ENCODE measurements around the gene LPXN.

The LPXN gene

GRCh38 chr11:58525037-58525614 is 50.5 kb downstream of the LPXN start:
- DNase-seq (ENCODE audit: low read depth in 3 of 3, low spot score in 1 of 3): no peak

GRCh38 chr11:58524232-58525036 is 51.2 kb downstream of the LPXN start:
- DNase-seq (ENCODE audit: low read depth in 3 of 3, low spot score in 1 of 3): no peak

DNA sequence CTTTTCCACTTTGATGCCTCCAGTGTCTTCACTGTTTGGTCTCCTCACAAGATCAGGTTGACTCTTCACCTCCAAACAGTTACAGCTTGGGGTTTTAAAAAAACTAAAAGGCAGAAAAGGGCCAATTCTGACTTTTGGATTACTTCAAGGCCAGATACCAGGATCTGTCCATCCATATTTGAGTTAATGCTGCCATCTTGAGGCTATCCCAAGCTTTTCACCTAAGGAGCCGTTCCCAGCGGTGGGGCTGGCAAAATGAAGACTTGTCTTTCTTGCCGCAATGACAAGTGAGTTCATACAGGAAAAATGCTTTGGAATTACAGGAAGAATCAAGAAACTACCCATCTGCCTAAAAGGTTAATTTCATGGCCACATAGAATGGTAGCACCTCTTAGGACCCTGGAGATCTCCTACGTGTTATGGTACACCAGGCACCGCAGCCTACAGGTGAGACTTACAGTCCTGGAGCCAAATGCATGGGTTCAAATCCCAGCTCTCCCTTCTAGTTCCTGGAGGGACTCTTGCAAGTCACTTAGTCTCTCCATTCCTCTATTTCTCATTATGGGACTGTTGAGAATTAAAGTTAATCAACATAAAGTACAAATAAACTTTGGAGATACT is 61.8 kb downstream of the LPXN start:
- DNase-seq (ENCODE audit: low read depth in 3 of 3, low spot score in 1 of 3): no peak

DNA sequence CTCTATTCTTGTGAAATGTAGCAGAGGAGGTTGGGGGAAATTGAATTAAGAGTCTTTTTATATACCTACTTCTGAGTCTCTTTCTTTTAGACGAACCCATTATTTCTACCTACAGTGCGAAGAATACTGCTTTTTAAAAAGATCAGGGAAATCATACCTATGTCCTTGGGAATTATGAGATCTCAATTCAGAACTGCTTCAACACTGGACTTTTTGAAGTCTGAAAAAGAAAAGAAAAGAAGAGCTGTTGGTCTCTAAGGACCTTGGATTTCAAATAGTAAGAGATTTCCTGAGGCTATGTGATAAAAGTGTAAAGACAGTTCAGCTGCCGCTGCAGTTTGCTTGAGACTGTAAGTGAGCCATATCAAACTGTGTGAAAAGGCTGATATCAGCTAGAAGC is 64.0 kb downstream of the LPXN start:
- DNase-seq (ENCODE audit: low read depth in 3 of 3, low spot score in 1 of 3): no peak

GRCh38 chr11:58509748-58510147 is 65.9 kb downstream of the LPXN start:
- no peak for DNase-seq (ENCODE audit: low read depth in 3 of 3, low spot score in 1 of 3)

- DNase-seq (ENCODE audit: low read depth in 3 of 3, low spot score in 1 of 3): no peak
These were observed 66.8 kb downstream of the LPXN start for GRCh38 chr11:58508814-58509213.

DNA sequence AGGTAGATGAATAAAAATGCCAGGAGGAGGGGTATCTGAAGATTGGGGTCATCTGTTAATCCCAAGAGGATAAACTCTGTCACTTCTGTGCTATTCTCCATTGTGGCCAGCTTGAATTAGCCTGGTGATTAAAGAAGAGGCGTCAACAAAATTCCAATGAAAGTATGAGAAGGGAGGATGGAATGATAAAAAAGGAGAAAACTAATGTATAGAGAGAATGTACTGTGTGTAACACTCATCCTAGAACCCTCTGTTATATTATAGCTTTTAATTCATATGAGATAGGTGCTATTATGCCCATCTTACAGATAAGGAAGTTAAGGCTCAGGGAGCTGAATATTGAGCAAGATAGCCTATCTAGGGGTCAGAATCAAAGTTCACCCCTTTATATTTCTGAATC is 67.7 kb downstream of the LPXN start, which contains the start of gene OR5B21:
OR5B21 (minus strand) TSS at position 101 of the 400 bp plus-strand sequence; CDS start at position 101, 0 bp downstream.
- no peak for DNase-seq (ENCODE audit: low read depth in 3 of 3, low spot score in 1 of 3)

DNA sequence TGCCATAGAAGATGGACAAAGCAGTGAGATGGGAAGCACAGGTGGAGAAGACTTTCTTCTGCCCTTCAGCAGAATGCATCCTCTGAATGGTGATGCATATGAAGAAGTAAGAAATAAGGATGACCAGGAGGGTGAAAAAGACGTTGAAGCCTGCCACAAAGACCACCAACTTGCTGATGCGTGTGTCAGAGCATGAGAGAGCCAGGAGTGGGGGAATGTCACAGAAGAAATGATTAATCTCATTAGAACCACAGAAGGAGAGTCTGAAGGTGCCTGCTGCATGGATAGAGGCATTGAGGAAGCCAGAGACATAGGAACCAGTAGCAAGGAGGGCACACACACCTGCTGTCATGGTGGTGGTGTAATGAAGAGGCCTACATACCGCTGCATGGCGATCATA is 68.3 kb downstream of the LPXN start:
- DNase-seq (ENCODE audit: low read depth in 3 of 3, low spot score in 1 of 3): no peak

DNA sequence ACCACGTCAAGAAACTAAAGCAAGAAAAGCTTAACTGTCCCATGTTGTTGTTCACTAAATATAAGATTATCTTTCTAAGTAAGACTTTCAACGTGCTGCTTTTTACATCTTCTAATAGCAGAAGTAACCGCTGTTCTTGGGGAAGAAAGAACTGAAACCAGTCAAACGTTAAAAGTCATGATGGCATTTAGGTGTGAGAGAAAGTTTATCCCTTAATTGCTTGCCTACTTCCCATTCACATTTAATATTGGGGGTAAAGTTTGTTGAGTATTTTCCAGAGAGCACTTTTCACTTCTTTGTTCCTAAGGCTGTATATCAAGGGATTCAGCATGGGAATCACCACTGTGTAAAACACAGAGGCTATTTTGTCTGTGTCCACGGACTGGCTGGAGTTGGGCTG is 68.7 kb downstream of the LPXN start:
- no peak for DNase-seq (ENCODE audit: low read depth in 3 of 3, low spot score in 1 of 3)

- DNase-seq (ENCODE audit: low read depth in 3 of 3, low spot score in 1 of 3): no peak
These were observed 69.8 kb downstream of the LPXN start for GRCh38 chr11:58505849-58506248.

DNA sequence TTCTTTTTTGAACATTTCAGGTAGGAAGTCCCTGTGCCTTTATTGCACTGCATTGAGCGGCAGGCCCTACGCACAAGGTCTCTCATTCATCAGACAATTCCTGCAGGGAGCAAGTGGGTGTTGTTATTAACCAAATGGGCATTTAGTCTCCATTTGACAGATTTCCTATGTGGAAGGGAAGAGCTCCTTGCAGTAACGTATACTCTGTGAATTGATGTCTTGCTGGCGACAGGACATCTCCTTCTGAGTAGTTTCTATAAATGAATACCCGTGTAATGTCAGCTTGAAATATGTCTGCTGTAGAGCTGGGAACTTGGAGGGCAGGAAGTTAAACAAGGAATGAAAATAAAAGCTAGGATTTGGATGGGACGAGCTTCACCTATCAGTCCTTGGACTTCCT is 71.4 kb downstream of the LPXN start:
- DNase-seq (ENCODE audit: low read depth in 3 of 3, low spot score in 1 of 3): no peak

- DNase-seq (ENCODE audit: low read depth in 3 of 3, low spot score in 1 of 3): no peak
These were observed 72.2 kb downstream of the LPXN start for GRCh38 chr11:58503361-58503856.

- no peak for DNase-seq (ENCODE audit: low read depth in 3 of 3, low spot score in 1 of 3)
These were observed 73.7 kb downstream of the LPXN start for GRCh38 chr11:58502004-58502403.

- no peak for DNase-seq (ENCODE audit: low read depth in 3 of 3, low spot score in 1 of 3)
These were observed 77.2 kb downstream of the LPXN start for GRCh38 chr11:58498464-58498863.

DNA sequence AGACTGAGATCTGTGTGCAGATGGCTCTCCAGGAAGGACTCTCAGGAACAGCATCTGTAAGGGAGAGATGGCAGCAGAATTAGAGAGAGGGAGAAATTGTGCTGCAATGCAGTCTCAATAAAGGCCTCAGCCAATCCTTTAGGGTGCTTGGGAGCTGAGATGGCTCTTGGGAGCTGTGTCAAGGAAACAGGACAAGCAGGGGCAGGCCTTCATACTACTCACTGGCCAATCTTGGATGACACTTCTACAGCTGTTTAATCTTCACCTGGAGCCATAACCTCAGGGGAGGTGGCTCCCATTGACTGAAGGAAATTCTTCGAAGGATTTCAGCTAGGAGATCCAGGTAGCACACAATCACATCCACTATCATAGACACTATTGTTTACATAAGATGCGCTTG is 77.7 kb downstream of the LPXN start:
- DNase-seq (ENCODE audit: low read depth in 3 of 3, low spot score in 1 of 3): no peak

GRCh38 chr11:58495906-58496305 is 79.8 kb downstream of the LPXN start:
- DNase-seq (ENCODE audit: low read depth in 3 of 3, low spot score in 1 of 3): no peak

- DNase-seq (ENCODE audit: low read depth in 3 of 3, low spot score in 1 of 3): no peak
These were observed 81.6 kb downstream of the LPXN start for GRCh38 chr11:58494101-58494500.

GRCh38 chr11:58493676-58494075 is 82.0 kb downstream of the LPXN start:
- no peak for DNase-seq (ENCODE audit: low read depth in 3 of 3, low spot score in 1 of 3)

DNA sequence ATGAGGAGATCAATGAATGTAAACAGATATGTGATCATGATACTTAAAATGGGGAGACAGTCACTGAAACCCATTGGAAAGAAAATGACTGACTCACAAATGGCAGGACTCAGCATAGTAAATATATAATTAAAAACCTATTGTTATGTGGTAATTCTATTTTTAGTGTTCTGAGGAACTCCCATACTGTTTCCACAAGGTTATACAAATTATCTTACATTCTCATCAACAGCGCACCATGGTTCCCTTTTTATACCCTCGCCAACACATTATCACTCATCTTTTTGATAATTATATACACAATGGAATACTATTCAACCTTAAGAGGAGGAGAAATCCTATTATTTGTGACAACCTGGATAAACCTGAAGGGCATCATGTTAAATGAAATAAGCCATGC is 84.8 kb downstream of the LPXN start:
- no peak for DNase-seq (ENCODE audit: low read depth in 3 of 3, low spot score in 1 of 3)

DNA sequence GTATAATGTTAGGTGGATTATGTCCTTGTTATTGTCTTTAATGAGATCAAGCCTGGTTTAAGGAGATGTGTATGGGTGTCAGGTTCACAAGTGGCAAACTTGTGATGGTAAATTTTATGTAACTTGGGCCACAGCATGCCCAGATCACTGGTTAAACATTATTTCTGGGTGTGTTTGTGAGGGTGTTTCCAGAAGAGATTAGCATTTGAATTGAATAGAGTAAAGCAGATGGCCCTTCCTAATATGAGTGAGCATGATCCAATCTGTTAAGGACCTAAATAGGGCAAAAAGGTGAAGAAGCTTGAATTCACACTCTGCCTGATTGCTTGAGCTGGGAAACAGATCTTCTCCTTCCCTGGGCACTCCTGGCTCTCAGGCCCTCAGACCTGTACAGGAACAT is 88.5 kb downstream of the LPXN start:
- no peak for DNase-seq (ENCODE audit: low read depth in 3 of 3, low spot score in 1 of 3)

GRCh38 chr11:58485961-58486360 is 89.7 kb downstream of the LPXN start:
- DNase-seq (ENCODE audit: low read depth in 3 of 3, low spot score in 1 of 3): no peak
